ENCODE results near the gene RIC3.

Gene RIC3

DNA sequence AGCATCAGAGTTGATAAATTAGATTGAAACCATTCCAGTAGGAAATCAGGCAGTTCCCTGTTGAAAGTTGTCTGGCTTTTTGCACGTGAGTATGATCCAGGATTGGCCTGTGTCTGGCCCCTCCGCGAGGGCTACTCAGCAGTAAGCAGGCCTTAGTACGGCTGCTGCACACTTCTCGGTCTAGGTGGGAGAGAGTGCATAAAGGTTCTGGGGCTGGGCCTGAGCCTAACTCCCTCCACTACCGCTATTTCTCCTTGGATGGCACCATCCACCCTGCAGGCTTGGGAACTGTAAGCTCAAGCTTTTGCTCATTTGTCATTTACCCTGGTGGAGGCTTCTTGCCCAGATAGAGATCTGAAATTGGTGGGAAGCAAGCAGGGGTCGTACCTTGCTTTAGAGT, 65.9 kb downstream of the RIC3 start:
- no peak for ATAC-seq (ENCODE audit: insufficient read depth, low read depth)
- Histone ChIP-seq H3K36me3 (ENCODE audit: insufficient read depth, low read length) (no peaks in the 10 kb centered on the region), H3K9me3 (ENCODE audit: insufficient read depth, low read length, severe bottlenecking) (no peaks in the 10 kb centered on the region)

DNA sequence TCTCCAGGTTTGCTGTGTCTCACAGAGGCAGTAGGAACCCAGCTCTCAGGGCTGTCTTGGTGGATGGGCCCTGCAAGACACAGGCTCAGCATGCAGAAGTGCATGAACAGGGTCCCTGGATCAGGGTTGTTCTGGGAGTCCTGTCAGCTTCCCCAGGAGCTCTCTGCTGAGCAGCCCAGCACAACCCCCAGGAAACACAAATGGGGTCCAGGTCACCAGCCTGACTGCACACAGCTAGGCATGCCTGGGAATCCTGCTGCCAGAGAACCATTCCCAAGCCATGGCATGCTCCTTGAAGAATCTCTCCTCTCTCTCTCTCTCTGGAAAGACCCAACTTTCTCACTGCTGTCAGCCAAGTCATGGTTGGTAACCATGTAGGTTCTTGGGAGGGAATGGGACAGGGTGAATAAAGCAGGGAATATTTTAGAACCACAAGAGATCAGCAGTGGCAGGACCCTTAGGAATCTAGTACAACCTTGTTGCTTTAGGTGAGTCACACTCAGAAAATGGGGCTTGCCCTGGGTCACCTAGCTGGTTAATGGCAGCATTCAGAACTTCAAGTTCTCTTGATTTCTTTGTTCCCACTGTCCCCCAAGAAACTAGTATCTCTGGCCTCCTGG, 66.4 kb downstream of the RIC3 start:
- no peak for DNase-seq
- Histone ChIP-seq H3K79me2 (ENCODE audit: insufficient read depth, low read length) (no peaks in the 10 kb centered on the region), H3K9ac (ENCODE audit: low read depth, low read length) (no peak overlapping the region), H3K4me1 (ENCODE audit: insufficient read depth, low read length) (no peaks in the 10 kb centered on the region), H3K36me3 (ENCODE audit: insufficient read depth, low read length) (no peaks in the 10 kb centered on the region), H3K27ac (ENCODE audit: low read length) (no peak overlapping the region), H3K4me2 (ENCODE audit: insufficient read depth, low read length) (no peak overlapping the region), H4K20me1 (ENCODE audit: insufficient read depth, low read length) (no peaks in the 10 kb centered on the region; the same call in 1 of the 2 replicates), H3K27me3 (ENCODE audit: insufficient read depth, low read length, poor library complexity) (no peaks in the 10 kb centered on the region), H2AFZ (ENCODE audit: low read depth, low read length) (no peak overlapping the region), H3K4me3 (ENCODE audit: low read depth in 1 of 2, low read length in 2 of 2) (no peak overlapping the region), H3K9me3 (ENCODE audit: insufficient read depth, low read length, severe bottlenecking) (no peaks in the 10 kb centered on the region)
- ATAC-seq (ENCODE audit: insufficient read depth, low read depth), result no peak
- TF ChIP-seq, protein P1, sequence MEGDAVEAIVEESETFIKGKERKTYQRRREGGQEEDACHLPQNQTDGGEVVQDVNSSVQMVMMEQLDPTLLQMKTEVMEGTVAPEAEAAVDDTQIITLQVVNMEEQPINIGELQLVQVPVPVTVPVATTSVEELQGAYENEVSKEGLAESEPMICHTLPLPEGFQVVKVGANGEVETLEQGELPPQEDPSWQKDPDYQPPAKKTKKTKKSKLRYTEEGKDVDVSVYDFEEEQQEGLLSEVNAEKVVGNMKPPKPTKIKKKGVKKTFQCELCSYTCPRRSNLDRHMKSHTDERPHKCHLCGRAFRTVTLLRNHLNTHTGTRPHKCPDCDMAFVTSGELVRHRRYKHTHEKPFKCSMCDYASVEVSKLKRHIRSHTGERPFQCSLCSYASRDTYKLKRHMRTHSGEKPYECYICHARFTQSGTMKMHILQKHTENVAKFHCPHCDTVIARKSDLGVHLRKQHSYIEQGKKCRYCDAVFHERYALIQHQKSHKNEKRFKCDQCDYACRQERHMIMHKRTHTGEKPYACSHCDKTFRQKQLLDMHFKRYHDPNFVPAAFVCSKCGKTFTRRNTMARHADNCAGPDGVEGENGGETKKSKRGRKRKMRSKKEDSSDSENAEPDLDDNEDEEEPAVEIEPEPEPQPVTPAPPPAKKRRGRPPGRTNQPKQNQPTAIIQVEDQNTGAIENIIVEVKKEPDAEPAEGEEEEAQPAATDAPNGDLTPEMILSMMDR (IDR thresholded peaks at IDR 0.05; ENCODE audit: borderline replicate concordance, extremely low read depth, low read length, poor library complexity, severe bottlenecking), result no peak
- TF ChIP-seq EZH2 (IDR thresholded peaks at IDR 0.05; ENCODE audit: borderline replicate concordance, low read depth, low read length, severe bottlenecking), result no peak

More for the DNA sequence above, 65.9 kb downstream of the RIC3 start:
- H3K9ac ChIP-seq (ENCODE audit: low read depth, low read length), result no peak overlapping the region
- no peaks in the 10 kb centered on the region for H3K27me3 ChIP-seq (ENCODE audit: insufficient read depth, low read length, poor library complexity)
- no peaks in the 10 kb centered on the region for H3K79me2 ChIP-seq (ENCODE audit: insufficient read depth, low read length)
- no peak overlapping the region for H2AFZ ChIP-seq (ENCODE audit: low read depth, low read length)
- H3K27ac ChIP-seq (ENCODE audit: low read length), result no peak overlapping the region
- H3K4me3 ChIP-seq (ENCODE audit: low read depth in 1 of 2, low read length in 2 of 2), result no peak overlapping the region
- no peak for DNase-seq
- H4K20me1 ChIP-seq (ENCODE audit: insufficient read depth, low read length), result no peaks in the 10 kb centered on the region; the same call in 1 of the 2 replicates
- no peak for TF ChIP-seq EZH2 (IDR thresholded peaks at IDR 0.05; ENCODE audit: borderline replicate concordance, low read depth, low read length, severe bottlenecking)
- TF ChIP-seq, protein P1 (IDR thresholded peaks at IDR 0.05; ENCODE audit: borderline replicate concordance, extremely low read depth, low read length, poor library complexity, severe bottlenecking), result no peak
- no peak overlapping the region for H3K4me2 ChIP-seq (ENCODE audit: insufficient read depth, low read length)
- no peaks in the 10 kb centered on the region for H3K4me1 ChIP-seq (ENCODE audit: insufficient read depth, low read length)

DNA sequence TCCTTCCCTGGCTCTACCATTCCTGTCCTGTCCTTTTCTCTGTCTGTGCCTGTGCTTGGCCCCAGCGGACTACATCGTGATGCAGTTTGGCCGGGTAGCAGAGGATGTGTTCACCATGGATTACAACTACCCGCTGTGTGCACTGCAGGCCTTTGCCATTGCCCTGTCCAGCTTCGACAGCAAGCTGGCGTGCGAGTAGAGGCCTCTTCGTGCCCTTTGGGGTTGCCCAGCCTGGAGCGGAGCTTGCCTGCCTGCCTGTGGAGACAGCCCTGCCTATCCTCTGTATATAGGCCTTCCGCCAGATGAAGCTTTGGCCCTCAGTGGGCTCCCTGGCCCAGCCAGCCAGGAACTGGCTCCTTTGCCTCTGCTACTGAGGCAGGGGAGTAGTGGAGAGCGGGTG, 67.4 kb downstream of the RIC3 start:
- TF ChIP-seq, protein P1 (IDR thresholded peaks at IDR 0.05; ENCODE audit: borderline replicate concordance, extremely low read depth, low read length, poor library complexity, severe bottlenecking), result no peak
- TF ChIP-seq EZH2 (IDR thresholded peaks at IDR 0.05; ENCODE audit: borderline replicate concordance, low read depth, low read length, severe bottlenecking), result no peak
- DNase-seq (no peak), ATAC-seq (ENCODE audit: insufficient read depth, low read depth) (no peak)
- Histone ChIP-seq H3K4me3 (ENCODE audit: low read depth in 1 of 2, low read length in 2 of 2) (no peak overlapping the region), H3K27ac (ENCODE audit: low read length) (no peak overlapping the region), H3K4me1 (ENCODE audit: insufficient read depth, low read length) (no peaks in the 10 kb centered on the region), H3K36me3 (ENCODE audit: insufficient read depth, low read length) (no peaks in the 10 kb centered on the region), H3K4me2 (ENCODE audit: insufficient read depth, low read length) (no peak overlapping the region), H2AFZ (ENCODE audit: low read depth, low read length) (no peak overlapping the region), H4K20me1 (ENCODE audit: insufficient read depth, low read length) (no peaks in the 10 kb centered on the region; the same call in 1 of the 2 replicates), H3K27me3 (ENCODE audit: insufficient read depth, low read length, poor library complexity) (no peaks in the 10 kb centered on the region), H3K9ac (ENCODE audit: low read depth, low read length) (no peak overlapping the region), H3K9me3 (ENCODE audit: insufficient read depth, low read length, severe bottlenecking) (no peaks in the 10 kb centered on the region), H3K79me2 (ENCODE audit: insufficient read depth, low read length) (no peaks in the 10 kb centered on the region)

All from DND-41 (cell line).